Ammon's horn (tissue), 1 donor: ENCODE measurements around the gene TAF5L.

Source experiments
- DNase-seq: peaks from one replicate; pipeline ENCODE4 v3.0.0-alpha.2; 2016; ENCODE audit warnings: low spot score

TAF5L gene

GRCh38 chr1:229625915-229626831 lies at the start of gene TAF5L, which contains the start of gene URB2:
Gene TAF5L (minus strand): TSS chr1:229626122. CDS start chr1:229614482, 11,640 bp downstream.
Gene URB2 (plus strand): TSS chr1:229626247. CDS start chr1:229627634, 1,387 bp downstream.
- DNase-seq: peak; percentile 93

GRCh38 chr1:229675396-229675795 lies 49.5 kb upstream of the TAF5L start:
- no peak for DNase-seq

GRCh38 chr1:229674042-229674441 lies 48.1 kb upstream of the TAF5L start:
- no peak for DNase-seq

- DNase-seq: no peak
Measured at GRCh38 chr1:229672246-229672645, 46.3 kb upstream of the TAF5L start.

- no peak for DNase-seq
Measured at GRCh38 chr1:229671310-229671709, 45.4 kb upstream of the TAF5L start.

- no peak for DNase-seq
Measured at GRCh38 chr1:229669333-229669732, 43.4 kb upstream of the TAF5L start.

- DNase-seq: no peak
Measured at GRCh38 chr1:229666585-229666984, 40.7 kb upstream of the TAF5L start.

- DNase-seq: peak; percentile 67
Measured at GRCh38 chr1:229665912-229666558, 40.1 kb upstream of the TAF5L start.

GRCh38 chr1:229664133-229664689 lies 38.3 kb upstream of the TAF5L start:
- peak; percentile 66 for DNase-seq

GRCh38 chr1:229661897-229662296 lies 36.0 kb upstream of the TAF5L start:
- no peak for DNase-seq

- peak; percentile 91 for DNase-seq
Measured at GRCh38 chr1:229661022-229661877, 35.3 kb upstream of the TAF5L start.

GRCh38 chr1:229657993-229658755 lies 32.3 kb upstream of the TAF5L start:
- DNase-seq: no peak

GRCh38 chr1:229655781-229656180 lies 29.9 kb upstream of the TAF5L start:
- DNase-seq: no peak

- DNase-seq: no peak
Measured at GRCh38 chr1:229653420-229653819, 27.5 kb upstream of the TAF5L start.

GRCh38 chr1:229651546-229651945 lies 25.6 kb upstream of the TAF5L start:
- DNase-seq: no peak

- DNase-seq: no peak
Measured at GRCh38 chr1:229650045-229650444, 24.1 kb upstream of the TAF5L start.

GRCh38 chr1:229648406-229648805 lies 22.5 kb upstream of the TAF5L start:
- no peak for DNase-seq

- no peak for DNase-seq
Measured at GRCh38 chr1:229645324-229645993, 19.5 kb upstream of the TAF5L start.

GRCh38 chr1:229643996-229644745 lies 18.2 kb upstream of the TAF5L start:
- no peak for DNase-seq

GRCh38 chr1:229642970-229643369 lies 17.0 kb upstream of the TAF5L start:
- DNase-seq: no peak
